H1 (cell line): ENCODE data around the gene SKIDA1. TPM values are rescaled to one million over a fixed set of nuclear protein-coding genes. Genes with fewer than 3 reads are reported as not detected.

Experiments
- GTF2F1 ChIP-seq: IDR thresholded peaks from 2 replicates; pipeline ENCODE4 v1.6.1; 2012; ENCODE audit warnings: low read depth, low read length, improper control_type of control experiment, borderline replicate concordance
- polyA plus RNA-seq, 7 experiments: library from polyadenylated mRNA; depleted of rRNA in 3 of 7; stranded (reverse) in 5 of 7; unstranded in 2 of 7; fragments of >200 nt in 5 of 7; fragments of 200-250 nt in 2 of 7; gene quantifications; 1 replicate in 5 of 7; 2 replicates in 1 of 7; 4 replicates in 1 of 7; pipeline versions ENCODE4 v1.2.1 to v1.2.3, GENCODE V29; 2011 to 2013; ENCODE audit warnings: missing spikeins in 2 of 7, mixed read lengths in 2 of 7
- total RNA-seq: library from RNA; stranded (reverse); fragmentation: NEBNext Ultra II Directional; extraction: Animal tissue kit (Norgen Biotek cat#: 25700); gene quantifications from 2 replicates; pipeline ENCODE4 v1.2.1, GENCODE V29; 2021

Gene SKIDA1
- total and polyA plus RNA-seq, 2 of the 8 experiments (the other 6 are each of a cell fraction or from before 2014, with no cell fraction given), result 1.5 to 8.0 TPM

- TF ChIP-seq GTF2F1, result no peak
These were observed 10.0 kb upstream of the SKIDA1 start (continued) for GRCh38 chr10:21535494-21535965.
